Raji (cell line): ENCODE measurements around the gene PFDN1.

Experiments
- POLR2A ChIP-seq: IDR thresholded peaks from 2 replicates; pipeline ENCODE4 v1.6.1; 2011; ENCODE audit warnings: low read depth, low read length, control low read depth; ENCODE audit not compliant: insufficient read depth

The PFDN1 gene

DNA sequence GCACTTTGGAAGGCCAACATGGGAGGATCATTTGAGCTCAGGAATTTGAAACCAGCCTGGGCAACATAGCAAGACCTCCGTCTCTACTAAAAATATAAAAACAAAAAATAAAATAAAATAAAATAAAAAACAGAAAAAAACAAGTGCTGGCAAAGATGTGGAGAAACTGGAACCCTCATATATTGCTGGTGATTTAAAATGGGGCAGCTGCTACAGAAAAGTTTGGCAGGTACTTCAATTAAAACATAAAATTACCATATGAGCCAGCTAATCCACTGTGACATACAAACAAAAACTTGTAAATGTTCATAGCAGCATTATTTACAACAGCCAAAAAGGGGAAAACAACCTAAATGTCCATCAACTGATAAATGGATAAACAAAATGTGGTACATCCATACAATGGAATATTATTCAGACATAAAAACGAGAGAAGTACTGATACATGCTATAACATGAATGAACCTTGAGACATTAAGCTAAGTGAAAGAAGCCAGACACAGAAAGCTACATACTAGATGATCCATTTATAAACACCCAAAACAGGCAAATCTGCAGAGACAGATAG lies 42.7 kb downstream of the PFDN1 start:
- TF ChIP-seq POLR2A, result no peak

DNA sequence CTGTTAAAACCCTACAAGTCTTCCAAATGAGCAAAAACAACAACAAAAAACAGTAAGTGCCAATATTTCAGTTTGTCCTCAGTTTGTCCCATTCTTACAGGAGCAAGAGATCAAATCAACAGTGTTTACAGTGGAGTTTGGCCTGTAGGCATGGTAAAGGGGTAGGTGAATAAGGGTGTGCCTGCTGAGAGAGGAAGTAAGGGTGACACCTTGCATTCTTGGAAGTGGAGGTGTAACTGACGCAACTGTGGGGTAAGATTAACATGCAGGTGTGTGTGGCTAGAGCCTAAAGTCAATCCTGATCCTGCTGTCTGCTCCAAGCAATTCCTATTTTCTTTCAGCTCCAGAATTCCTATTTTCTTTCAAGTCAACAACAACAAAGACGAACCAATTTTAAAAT lies 43.4 kb downstream of the PFDN1 start:
- TF ChIP-seq POLR2A, result no peak

DNA sequence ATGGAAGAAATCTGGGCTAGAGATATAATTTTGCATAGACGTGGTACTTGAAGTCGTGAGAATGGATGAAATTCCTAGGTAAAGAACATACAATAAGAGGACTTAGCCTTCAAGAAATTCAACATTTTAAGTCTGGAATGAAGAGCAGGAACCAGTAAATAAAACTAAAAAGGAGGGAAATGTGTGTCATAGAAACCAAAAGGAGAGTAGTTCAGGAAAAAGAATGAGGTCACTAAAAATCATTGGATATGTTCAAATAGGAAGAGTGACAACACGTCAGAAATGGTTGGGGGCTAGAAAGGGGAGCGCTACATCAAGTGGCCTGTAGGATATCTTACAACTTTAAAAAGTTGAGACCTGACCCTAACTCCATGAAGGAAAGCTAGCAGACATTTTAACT lies 44.0 kb downstream of the PFDN1 start:
- TF ChIP-seq POLR2A, result no peak

DNA sequence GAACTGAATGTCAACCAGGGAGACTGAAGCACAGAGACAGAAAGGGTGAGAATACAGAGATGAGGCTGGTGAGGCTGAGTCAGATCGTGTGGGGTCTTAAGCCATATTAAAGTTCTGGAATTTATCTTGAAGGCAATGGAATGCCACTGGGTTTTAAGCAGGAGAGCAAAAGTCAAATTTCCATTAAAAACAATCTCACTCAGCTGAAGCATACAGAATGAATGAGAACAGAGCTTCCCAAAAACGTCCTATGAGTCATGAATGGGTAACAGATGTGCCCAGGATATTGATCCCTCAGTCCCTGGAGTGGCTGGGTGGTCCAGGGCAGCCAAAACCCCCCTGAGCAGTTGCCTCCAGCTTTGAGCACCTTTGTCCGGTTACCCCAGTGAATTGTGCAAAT lies 44.9 kb downstream of the PFDN1 start:
- TF ChIP-seq POLR2A, result no peak

DNA sequence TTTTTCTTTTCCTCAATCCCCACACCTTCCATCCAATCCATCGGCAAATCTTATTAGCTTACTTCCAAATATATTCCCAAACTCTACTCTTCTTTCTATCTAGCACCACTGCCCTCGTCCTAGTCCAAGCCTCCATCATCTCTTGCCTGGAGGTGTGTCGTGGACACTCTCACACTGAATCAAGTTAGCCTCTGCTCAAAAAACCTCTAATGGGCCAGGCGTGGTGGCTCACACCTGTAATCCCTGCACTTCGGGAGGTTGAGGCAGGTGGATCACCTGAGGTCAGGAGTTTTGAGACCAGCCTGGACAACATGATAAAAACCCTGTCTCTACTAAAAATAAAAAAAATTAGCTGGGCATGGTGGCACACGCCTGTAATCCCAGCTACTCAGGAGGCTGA lies 46.2 kb downstream of the PFDN1 start:
- no peak for TF ChIP-seq POLR2A

DNA sequence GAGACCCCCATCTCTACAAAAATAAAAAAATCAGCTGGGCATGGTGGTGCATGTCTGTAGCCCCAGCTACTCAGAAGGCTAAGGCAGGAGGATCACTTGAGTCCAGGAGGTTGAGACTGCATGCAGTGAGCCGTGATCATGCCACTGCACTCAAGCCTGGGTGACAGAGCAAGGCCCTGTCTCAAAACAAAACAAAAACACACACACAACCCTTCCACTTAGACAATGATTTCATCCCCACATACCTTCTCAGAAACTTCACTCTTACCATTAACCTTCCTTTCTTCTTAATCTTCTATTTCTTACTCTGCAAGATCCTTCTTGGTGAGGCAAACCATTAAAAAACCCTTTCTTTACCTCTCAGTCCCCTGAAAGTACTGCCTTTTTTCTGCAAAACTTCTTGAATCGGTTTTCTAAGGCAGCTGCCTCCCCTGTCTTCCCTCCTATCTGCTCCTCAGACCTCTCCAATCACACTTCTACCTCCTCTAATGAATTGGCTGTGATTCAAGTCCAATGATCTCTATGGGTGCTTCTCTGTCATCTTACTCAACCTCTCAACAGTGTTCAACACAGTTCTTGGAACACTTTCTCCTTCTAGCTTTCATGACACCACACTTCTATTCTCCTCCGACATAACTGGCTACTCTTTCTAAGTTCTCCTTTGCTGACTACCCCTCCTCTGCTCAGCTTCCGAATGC lies 47.3 kb downstream of the PFDN1 start:
- no peak for TF ChIP-seq POLR2A

DNA sequence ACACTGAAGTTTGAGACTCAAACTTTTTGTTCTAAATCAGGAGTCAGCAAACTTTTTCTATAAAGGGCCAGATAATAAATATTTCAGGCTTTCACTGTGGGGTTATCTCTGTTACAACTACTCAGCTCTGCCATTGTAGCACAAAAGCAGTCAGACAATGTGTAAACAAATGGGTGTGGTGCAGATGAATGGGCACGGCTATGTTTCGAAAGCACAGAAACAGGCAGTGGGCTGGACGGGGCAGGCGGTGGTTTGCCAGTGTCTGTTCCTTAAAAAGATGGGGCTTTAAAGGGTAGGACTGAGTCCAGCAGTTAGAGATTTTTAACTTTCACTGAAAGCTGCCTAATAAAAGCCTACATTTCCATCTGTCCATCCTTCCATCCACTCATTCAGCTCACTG lies 48.9 kb downstream of the PFDN1 start:
- TF ChIP-seq POLR2A, result no peak

DNA sequence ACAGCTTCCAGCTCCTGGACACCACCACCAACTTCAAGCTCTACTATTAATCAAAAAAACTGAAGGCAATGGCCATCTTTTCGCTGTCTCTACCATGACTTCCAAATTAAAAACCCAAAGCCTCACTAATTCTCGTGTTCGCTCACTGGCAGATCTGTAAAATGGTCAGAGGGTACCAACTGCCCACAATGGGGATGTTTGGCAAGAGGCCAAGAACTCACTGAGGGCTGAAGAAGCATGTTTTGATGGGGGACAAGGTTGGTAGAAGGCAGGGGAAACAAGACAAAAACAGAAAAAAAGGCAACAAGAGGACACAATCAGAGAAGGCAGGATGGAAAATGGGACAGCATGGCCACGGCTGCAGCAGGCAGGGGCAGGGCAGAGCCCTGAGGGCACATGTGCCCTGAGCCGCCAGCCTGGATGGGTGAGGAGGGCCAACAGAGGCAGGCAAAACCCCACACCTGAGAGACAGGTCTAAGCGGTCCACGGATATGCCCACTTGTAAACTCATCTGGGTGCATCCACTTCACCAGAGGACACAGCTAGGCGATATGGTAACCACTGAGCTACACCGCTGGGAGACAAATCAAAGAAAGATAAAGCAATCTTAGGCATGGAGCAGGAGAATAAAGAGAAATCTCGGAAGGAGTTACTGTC lies 50.3 kb downstream of the PFDN1 start:
- TF ChIP-seq POLR2A, result no peak

DNA sequence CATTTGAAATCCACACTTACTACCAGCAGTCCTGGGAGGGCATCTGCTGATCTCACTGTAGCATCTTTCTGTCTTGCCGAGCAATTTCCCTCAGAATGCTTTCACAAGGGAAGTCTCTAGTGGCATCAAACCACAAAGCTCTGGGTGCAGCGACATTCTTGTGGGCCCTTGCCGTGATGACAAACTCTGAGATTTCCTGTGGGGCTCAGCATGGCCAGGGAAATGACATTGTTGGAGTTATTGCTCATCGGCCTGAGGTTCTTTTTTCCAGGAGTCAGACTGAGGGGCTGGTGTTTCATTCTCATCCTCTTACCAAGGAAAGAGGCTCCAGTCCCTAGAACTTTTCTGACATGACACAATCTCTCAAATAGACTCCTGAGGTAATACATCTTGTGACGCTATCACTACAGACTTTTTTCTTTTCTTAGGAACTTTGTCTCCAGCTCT lies 51.4 kb downstream of the PFDN1 start:
- TF ChIP-seq POLR2A, result no peak

DNA sequence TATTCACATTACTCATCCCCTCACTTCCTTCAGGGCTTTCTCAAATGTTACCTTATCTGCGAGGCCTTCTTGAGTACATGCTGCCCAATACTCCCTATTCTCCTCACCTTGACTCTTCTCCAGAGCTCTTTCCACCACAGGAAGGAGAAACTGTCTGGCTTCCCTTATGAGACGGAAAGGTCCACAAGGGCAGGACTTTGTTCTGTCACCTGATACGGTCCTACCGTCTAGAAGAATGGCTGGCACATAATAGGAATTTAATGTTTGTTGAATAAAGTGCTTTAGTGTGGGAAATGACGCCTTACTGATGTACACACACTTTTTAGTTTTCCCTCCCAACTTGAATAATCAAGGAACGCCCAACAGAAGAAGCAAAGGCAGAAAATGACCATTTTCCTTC lies 52.5 kb downstream of the PFDN1 start:
- TF ChIP-seq POLR2A, result no peak

DNA sequence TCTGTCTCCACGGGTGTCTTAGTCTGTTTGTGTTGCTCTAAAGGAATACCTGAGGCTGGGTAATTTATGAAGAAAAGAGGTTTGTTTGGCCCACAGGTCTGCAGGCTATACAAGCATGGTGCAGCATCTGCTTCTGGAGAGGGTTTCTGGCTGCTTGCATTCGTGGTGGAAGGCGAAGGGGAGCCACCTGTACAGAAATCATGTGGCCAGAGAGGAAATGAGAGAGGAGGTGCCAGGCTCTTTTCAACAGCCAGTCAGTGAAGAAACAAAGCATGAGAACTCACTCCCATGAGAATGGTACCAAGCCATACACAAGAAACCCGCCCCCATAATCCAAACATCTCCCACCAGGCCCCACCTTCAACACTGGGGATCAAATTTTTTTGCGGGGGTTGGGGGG lies 53.4 kb downstream of the PFDN1 start:
- no peak for TF ChIP-seq POLR2A

DNA sequence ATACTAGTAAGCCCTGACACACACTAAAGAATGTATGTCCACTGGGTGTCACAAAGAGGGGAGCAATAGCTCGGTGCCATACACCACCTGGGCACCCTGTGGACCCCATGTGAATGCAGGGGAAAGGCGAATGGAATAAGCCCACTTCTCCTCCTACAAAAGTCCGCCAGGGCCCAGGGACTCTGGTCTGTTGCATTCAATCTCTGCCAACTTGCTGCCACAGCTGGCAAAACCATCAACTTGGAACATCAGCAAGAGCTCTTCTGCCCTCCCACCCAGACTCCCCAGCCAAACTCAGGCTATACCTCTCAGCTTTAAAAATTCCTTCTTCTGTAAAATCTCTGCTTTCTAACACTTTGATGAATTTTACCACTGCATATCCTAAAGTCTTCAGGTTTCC lies 54.5 kb downstream of the PFDN1 start:
- TF ChIP-seq POLR2A, result no peak

DNA sequence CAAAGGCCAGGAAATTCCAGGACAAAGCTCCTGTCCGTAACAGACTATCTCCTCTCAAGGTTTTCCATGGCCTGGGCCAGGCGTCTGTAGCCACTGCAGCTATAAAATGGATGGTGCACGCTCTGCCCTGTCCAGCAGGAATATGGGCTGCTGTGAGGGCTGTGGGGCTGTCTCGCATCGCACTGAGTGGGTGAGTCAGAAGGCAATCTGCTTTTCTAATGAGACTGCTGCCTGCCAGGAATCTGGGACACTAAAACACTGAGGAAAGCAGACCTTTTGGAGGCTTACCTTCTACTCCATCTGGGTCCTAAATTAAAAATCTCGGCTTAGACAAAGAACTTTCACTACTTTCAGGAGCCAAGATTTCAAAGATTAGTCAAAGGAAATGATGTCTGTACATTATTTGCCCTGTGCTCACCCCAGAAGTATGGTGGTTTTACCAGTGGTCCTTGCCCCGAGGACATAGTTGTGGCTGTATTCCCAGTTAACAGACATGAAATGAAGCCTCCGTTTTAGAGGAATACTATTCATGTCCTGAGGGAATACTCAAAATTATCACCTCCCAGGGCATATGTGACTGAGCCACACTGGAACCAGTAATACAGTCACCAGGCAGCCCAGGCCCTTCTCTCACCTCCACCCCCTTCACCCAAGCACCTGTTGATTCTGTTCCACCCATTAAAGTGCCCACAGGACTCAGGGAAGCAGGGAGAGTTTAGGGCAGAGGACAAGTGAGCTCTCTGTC lies 56.4 kb downstream of the PFDN1 start:
- no peak for TF ChIP-seq POLR2A

DNA sequence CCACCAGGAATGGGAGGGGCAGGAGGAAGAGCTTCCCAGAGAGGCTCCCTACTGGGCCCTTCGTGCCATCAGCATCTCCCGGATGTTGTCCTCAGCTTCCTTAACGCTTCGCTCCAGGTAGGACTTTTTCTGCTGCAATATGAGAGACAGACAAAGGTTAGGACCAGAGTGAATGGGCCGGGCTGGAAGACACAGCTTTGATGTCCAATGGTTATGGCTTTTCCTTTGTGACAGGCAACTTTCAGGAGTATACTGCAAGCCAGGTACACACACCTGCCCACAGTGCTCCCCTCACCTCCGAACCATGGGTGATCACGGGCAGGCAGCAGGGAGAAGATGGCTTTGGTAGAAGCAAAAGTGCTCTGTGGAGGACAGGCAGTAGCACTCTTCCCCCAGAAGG lies 57.0 kb downstream of the PFDN1 start:
- TF ChIP-seq POLR2A, result no peak

DNA sequence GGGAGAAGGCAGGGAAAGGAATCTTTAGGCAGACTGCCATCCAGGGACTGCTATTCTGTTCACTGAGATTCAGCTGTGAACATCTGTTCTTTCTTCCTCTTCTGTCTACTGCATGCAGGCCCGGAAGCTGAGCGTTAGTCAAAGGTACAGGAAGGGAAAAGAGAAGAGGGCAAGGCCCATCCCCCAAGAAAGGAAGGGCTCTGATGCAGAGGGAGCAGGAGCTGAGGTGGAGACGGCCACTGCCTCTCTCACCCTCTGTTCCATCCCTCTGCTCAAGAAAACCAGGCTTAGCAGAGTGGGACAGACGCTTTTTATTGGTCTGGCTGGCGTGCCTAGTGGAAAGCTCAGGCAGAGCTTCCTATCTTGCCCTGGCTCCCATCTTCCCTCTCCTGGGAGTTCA lies 57.6 kb downstream of the PFDN1 start:
- no peak for TF ChIP-seq POLR2A

DNA sequence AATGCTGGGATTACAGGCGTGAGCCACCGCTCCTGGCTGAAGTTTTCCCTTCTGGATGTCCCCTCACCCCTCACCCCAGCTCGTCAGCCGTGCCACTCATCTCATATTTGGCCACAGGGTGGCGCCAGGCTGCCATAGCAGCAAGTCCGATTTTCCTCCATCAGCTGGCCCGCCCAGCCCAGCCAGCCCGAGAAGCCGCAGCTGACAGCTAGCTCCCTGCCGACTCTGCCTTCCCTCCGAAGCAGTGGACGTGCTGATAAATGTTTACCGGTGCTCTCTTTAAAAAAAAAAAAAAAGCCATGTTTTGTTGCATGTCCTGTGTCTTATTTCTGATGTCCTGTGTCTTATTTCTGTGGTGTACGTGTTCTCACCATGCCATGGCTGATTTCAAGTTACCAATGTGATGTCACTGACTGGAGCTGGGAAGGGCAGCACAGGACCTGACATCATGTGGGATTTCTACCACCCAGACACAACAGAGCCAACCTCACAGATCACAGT lies 58.3 kb downstream of the PFDN1 start:
- no peak for TF ChIP-seq POLR2A
